Left renal cortex interstitium (tissue), 4 donors: Measurements from ENCODE around the gene TOPORS. TPM values are rescaled to one million over a fixed set of nuclear protein-coding genes. Genes with fewer than 3 reads are reported as not detected.
"Not testable (repeated sequence)": the region's sequence is repeated elsewhere in the genome, so short reads cannot be mapped to it uniquely, and the experiment has no call there.

ENCODE experiments used
- DNase-seq, 4 donors: peaks; one replicate each; pipeline ENCODE4 v3.0.0-alpha.2; 2013; ENCODE audit warnings: low read depth in 4 of 4, low spot score in 2 of 4, missing footprints in 1 of 4
- polyA plus RNA-seq, 4 donors: library from polyadenylated mRNA; unstranded; fragments of 120-200 nt; gene quantifications; one replicate each; pipeline ENCODE4 v1.2.1, GENCODE V29; 2013; ENCODE audit not compliant: insufficient read length in 4 of 4

The TOPORS gene
- polyA plus RNA-seq, 4 donors, result 27.9 to 38.6 (median 30.6) TPM

- DNase-seq, result no peak
Measured at GRCh38 chr9:32570262-32570661, 17.9 kb upstream of the TOPORS start.

DNA sequence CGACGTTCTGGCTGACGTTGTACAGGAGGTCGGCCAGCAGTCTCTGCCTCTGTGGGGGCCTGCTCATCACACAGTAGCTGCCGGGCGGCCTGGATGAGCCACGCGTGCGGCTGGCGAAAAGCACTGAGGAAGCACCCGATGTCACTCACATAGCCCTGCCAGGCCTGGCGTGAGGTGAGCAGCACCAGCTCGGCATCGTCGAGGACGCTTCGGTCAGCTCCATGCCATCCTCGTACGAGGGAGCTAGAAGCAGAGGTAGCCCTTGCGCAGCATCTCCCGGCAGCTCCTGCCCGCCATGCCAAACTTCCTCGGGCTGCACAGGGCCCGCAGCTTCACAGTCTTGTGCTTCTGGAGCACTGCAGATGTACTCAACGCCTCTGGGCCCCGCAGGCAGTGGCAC lies 14.4 kb upstream of the TOPORS start:
- DNase-seq, result no peak

DNA sequence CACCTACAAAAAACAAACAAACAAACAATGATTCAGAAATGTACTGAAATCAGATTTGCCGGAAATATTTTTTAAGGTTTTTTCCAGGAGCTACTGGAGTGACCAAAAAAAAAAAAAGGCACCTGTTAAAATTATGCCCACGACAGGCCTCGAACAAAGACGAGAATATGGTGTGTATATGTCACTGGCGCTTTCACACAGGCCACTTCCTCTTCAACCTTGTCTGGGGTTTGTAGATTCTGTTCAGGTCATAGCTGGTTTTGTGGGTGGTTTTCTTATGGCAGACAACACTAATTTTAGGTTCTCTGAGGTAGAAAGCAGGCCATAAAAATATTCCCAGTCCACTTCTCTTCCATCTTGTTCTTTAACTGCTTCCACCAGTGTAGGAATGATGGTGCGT lies 13.6 kb upstream of the TOPORS start:
- no peak for DNase-seq

DNA sequence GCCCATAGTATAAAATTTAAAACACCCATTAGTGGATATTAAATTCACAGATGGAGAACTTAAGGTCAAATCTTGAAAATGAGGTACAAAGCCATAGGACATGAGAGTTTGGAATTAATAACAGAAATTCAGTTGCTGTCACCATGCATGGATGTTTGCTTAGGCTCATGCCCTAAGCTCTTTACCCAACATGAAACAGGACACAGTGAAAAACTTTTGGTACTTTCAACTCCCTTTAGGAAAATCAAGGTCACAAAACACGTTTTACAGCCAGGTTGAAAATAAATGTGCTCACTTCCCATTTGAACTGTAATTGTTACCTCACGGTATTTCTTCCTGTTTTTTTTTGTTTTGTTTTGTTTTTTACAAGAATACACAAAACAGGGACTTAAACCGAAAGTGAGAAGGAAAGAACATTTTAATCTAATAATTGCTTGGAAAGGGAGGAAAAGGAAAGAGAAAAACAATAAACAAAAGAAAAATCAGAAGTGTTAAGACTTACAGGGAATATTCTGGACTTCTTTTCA lies 6.1 kb upstream of the TOPORS start:
- no peak for DNase-seq

- no peak for DNase-seq
Measured at GRCh38 chr9:32554591-32554990, 2.2 kb upstream of the TOPORS start.

DNA sequence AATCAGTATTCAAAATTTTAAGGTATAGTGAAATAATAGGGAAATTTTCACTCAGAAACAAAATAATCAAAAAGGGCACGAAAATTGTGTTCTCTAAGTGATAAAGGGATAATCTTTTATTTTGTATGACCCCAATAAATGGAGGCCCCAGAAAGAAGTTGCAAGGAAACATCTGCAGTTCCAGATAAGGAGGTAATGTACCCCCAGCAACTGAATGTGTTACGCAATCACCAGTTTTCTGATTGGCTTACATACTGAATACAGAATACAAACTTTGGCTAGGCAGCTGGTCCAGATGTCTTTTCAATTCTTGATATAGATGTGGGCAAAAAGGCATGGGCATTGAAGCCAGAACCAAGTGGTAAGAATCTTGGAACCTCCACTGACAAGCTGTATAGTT lies 1.7 kb upstream of the TOPORS start:
- no peak for DNase-seq

GRCh38 chr9:32551276-32552051 lies 922 bp downstream of the TOPORS start:
- DNase-seq, result peak; percentile 21 to 77 (median 48)

GRCh38 chr9:32550562-32551275 lies 1.7 kb downstream of the TOPORS start:
- DNase-seq, result peak; percentile 86 to 93 (median 92)

DNA sequence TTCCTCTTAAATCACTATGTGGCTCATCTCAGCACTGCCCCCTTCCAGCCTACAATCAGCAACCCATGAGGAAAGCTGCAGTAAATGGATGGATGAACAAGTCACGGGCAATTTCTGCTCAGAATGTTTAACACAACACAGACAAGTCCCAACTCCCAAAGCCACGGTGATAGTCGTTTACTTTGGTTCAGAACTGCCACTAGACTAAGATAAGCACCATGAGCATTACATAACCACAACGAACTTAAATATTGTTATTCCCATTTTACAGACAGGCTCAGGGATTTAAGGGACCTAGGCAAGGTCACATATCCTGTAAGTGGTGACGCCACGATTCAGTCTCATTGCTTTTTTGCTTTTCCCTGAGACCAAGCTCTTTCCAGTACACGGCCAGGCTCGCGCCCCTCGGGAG lies 2.2 kb downstream of the TOPORS start:
- DNase-seq, result peak in 3 of 4 donors; percentile 20 to 59 (median 21)

- not testable (repeated sequence) for DNase-seq
Measured at GRCh38 chr9:32548213-32548612, 4.2 kb downstream of the TOPORS start.

DNA sequence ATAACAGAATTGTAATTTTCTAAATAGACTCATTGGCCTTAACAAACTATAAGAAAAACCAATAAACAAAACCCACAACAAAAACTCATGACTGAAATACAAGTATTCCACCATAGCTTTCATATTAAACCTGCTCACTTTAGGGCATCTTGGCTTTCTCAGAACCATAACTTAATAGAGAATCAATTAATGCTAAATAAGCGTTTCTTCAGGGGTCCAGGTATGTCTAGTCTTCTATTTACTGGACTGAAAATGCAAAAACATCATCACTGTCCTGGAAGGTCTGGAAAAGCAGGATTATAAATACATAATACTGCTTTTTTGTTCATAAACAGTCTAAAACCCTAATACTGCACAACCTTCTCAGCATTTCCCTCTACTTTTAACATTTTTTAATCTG lies 6.5 kb downstream of the TOPORS start:
- DNase-seq, result no peak

- no peak for DNase-seq
Measured at GRCh38 chr9:32543047-32543446, 9.3 kb downstream of the TOPORS start.

DNA sequence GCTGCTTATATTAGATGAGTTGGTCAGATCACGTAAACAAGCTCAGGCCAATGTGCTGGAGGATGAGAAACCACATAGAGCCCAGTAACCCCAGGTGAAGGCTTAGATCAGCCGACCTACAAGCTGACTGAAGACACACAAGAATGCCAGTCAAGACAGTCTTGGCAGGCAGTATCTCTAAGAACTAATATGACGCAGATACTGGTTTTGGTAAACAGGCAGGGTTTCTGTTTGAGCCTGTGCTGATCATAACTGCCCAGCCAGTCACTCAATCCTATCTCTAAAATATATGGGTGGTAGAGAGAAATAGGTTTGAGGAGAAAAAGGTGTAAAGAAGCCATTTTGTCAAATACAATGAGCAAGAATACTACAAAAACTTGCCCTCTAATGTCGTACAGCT lies 18.6 kb downstream of the TOPORS start:
- DNase-seq, result no peak

- DNase-seq, result no peak
Measured at GRCh38 chr9:32533336-32533735, 19.1 kb downstream of the TOPORS start.

GRCh38 chr9:32526707-32527048 lies 25.7 kb downstream of the TOPORS start:
- peak in 1 of 4 donors; percentile 27 for DNase-seq

GRCh38 chr9:32526041-32526706 lies 26.2 kb downstream of the TOPORS start, which contains the start of gene RIGI:
RIGI (minus strand) TSS chr9:32526196; CDS start chr9:32526166, 30 bp downstream.
- DNase-seq, result peak; percentile 75 to 92 (median 84)

- peak in 3 of 4 donors; percentile 22 to 50 (median 23) for DNase-seq
Measured at GRCh38 chr9:32525709-32526030, 26.7 kb downstream of the TOPORS start.

GRCh38 chr9:32524892-32525708 lies 27.3 kb downstream of the TOPORS start:
- DNase-seq, result no peak

DNA sequence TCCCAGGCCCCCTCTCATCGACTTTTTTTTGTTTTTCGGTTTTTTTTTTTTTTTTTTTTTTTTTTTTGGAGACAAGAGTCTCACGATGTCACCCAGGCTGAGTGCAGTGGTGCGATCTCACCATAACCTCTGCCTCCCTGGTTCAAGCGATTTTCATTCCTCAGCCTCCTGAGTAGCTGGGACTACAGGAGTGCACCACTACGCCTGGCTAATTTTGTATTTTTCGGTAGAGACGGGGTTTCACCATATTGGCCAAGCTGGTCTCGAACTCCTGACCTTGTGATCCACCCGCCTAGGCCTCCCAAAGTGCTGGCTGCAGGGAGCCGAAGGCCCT lies 27.9 kb downstream of the TOPORS start:
- not testable (repeated sequence) for DNase-seq

DNA sequence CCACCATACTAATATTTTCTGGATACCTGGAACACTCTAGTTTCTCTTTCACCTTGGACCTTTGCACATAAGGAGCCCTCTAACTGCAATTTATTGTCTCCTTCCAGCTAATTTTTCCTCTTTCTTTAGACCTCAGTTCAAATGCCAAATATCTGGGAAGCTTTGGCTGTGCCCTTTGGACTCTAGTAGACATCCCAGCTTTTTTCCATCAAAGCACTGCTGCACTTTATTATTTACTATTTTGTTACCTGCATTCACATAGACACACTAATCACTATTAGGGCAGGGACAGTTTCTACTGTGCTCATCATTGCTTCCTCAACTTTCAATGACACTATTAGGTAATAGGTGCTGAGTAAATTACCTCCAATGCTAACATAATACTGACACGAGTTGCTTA lies 28.5 kb downstream of the TOPORS start:
- DNase-seq, result no peak

- DNase-seq, result no peak
Measured at GRCh38 chr9:32518276-32518675, 34.1 kb downstream of the TOPORS start.
